Measurements from ENCODE around the gene NT5DC4. TPM values are rescaled to one million over a fixed set of nuclear protein-coding genes. Genes with fewer than 3 reads are reported as not detected.
"Not testable (repeated sequence)": the region's sequence is repeated elsewhere in the genome, so short reads cannot be mapped to it uniquely, and the experiment has no call there.

Gene NT5DC4
- total RNA-seq, 2 experiments from 2014 or later: not detected

DNA sequence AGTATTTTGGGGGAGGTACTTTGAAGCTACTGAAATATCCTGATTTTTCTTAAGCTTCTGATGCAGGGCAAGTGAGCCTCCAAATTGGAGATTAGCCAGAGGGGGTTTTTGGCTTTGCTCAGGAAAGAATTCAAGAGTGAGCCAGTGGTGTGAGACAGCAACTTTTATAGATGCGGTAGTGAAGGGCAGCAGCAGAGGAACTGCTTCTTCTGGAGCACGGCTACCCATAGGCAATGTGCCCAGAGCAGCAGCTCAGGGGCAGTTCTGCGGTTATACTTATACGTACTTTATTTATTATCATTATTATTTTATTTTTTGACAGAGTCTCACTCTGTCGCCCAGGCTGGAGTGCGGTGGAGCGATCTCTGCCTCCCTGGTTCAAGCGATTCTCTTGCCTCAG, 19.8 kb upstream of the NT5DC4 start:
- DNase-seq (no peak), ATAC-seq (no peak)
- Mint-ChIP-seq H3K36me3 (ENCODE audit: low read depth) (no peaks in the 10 kb centered on the region), H3K4me1 (peaks cover 8% of the 10 kb centered on the region), H3K27ac (no peak overlapping the region), H3K4me3 (no peak overlapping the region), H3K27me3 (peaks cover 5% of the 10 kb centered on the region), H3K9me3 (ENCODE audit: low read depth) (no peaks in the 10 kb centered on the region)
- intact Hi-C loops (cut with DNase I, micrococcal nuclease): no loop called here
- ChIA-PET POLR2A (no interaction called here), CTCF (interaction anchor here (1.1 to 1.7 kb wide), 2 partner anchors 14 to 17 kb away, joined by 3 to 5 read pairs; no protein-coding TSS in a partner anchor)

GRCh38 chr2:112703684-112704083, 17.1 kb upstream of the NT5DC4 start:
- Mint-ChIP-seq H3K9me3 (ENCODE audit: low read depth) (no peaks in the 10 kb centered on the region), H3K36me3 (ENCODE audit: low read depth) (no peaks in the 10 kb centered on the region), H3K4me1 (peaks cover 31% of the 10 kb centered on the region), H3K4me3 (no peak overlapping the region), H3K27ac (no peak overlapping the region), H3K27me3 (peaks cover 9% of the 10 kb centered on the region)
- POLR2A ChIA-PET: no interaction called here
- no peak for ATAC-seq
- intact Hi-C loops (cut with DNase I, micrococcal nuclease): no loop called here
- no peak for DNase-seq
- CTCF ChIA-PET: no interaction called here

- no peak overlapping the region for H3K4me3 Mint-ChIP-seq
- peaks cover 31% of the 10 kb centered on the region for H3K4me1 Mint-ChIP-seq
- peaks cover 11% of the 10 kb centered on the region for H3K27me3 Mint-ChIP-seq
These were observed 15.2 kb upstream of the NT5DC4 start for GRCh38 chr2:112705575-112705974.

DNA sequence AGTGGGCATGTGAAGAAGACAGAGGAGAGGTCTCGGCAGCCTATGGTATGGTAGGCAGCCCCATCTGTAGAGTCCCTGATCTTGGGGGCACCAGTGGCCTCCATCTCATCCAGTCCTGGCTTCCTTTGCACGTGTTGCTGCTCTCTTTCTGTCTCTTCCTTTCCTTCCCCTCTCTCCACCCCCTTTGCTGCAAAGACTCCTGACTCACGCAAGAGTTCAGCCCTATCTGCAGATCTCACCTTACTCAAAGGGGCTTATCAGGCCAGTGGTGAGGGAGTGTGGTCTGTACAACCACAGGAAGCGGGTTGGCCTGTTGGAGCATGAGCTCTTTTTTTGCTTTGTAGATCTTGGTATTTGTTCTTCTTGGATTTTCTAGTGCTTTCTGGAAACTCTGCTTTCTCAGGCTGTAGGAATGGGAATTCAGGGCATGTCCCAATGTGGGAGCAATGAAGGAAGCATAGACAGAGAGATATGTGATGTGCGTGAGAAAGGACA, 14.6 kb upstream of the NT5DC4 start:
- POLR2A ChIA-PET: interaction anchor here (1.0 kb wide), 1 partner anchor 14 kb away, joined by 19 read pairs; no protein-coding TSS in a partner anchor
- ATAC-seq (peak; percentile 93), DNase-seq (peak; percentile 78)
- peaks cover 31% of the 10 kb centered on the region for H3K4me1 Mint-ChIP-seq
- H3K27me3 Mint-ChIP-seq: peaks cover 11% of the 10 kb centered on the region
- no peak overlapping the region for H3K27ac Mint-ChIP-seq
- H3K36me3 Mint-ChIP-seq (ENCODE audit: low read depth): no peaks in the 10 kb centered on the region
- intact Hi-C loops (cut with DNase I, micrococcal nuclease): loop anchor here (1.0 to 5.0 kb wide), 2 partner anchors 61 to 74 kb away; partner anchors contain the start of gene SLC20A1 (in 1 of the 2)
- CTCF ChIA-PET: interaction anchor here (0.5 to 2.0 kb wide), 8 partner anchors 14 to 106 kb away, joined by 3 to 9 read pairs (median 4); no protein-coding TSS in a partner anchor
- no peak overlapping the region for H3K4me3 Mint-ChIP-seq
- no peaks in the 10 kb centered on the region for H3K9me3 Mint-ChIP-seq (ENCODE audit: low read depth)

More at GRCh38 chr2:112705575-112705974, 15.2 kb upstream of the NT5DC4 start:
- ChIA-PET CTCF (interaction anchor here (0.5 to 2.0 kb wide), 3 partner anchors 21 to 79 kb away, joined by 3 to 9 read pairs (median 7); no protein-coding TSS in a partner anchor), POLR2A (no interaction called here)
- H3K9me3 Mint-ChIP-seq (ENCODE audit: low read depth): no peaks in the 10 kb centered on the region
- DNase-seq (no peak), ATAC-seq (no peak)
- intact Hi-C loops (cut with DNase I, micrococcal nuclease): loop anchor here in 1 of 2 experiments (5.0 kb wide), 1 partner anchor 73 kb away; no protein-coding TSS in a partner anchor
- no peaks in the 10 kb centered on the region for H3K36me3 Mint-ChIP-seq (ENCODE audit: low read depth)
- H3K27ac Mint-ChIP-seq: no peak overlapping the region

- peaks cover 11% of the 10 kb centered on the region for H3K27me3 Mint-ChIP-seq
- not testable (repeated sequence) for H3K36me3 Mint-ChIP-seq (ENCODE audit: low read depth); H3K9me3 Mint-ChIP-seq (ENCODE audit: low read depth); H3K27ac Mint-ChIP-seq; ATAC-seq; H3K4me3 Mint-ChIP-seq; DNase-seq
- peaks cover 30% of the 10 kb centered on the region for H3K4me1 Mint-ChIP-seq
- POLR2A ChIA-PET: interaction anchor here (1.0 kb wide), 1 partner anchor 14 kb away, joined by 19 read pairs; no protein-coding TSS in a partner anchor
- CTCF ChIA-PET: interaction anchor here (0.6 to 1.4 kb wide), 8 partner anchors 11 to 107 kb away, joined by 3 to 9 read pairs (median 4); no protein-coding TSS in a partner anchor
- intact Hi-C loops (cut with DNase I, micrococcal nuclease): loop anchor here (1.0 to 5.0 kb wide), 2 partner anchors 62 to 75 kb away; partner anchors contain the start of gene SLC20A1 (in 1 of the 2)
These were observed 13.9 kb upstream of the NT5DC4 start for GRCh38 chr2:112706947-112707346.

DNA sequence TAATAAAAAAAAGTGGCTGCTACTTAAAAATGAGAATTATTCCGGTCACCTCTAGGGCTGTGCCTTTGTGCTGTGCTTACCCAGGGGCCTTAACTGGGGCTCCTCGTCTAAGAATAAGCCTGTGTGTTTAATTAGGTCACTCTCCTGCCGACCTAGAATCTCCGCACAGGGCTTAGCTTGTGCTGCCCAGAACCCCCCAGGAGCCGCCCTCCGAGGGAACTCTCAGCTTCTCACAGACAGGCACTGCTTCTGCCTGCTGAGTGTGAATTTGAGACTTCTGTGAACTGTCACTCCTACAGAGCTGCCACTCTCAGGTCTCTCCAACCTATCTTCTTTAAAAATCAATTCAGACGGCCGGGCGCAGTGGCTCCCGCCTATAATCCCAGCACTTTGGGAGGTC, 11.9 kb upstream of the NT5DC4 start:
- no peak overlapping the region for H3K4me3 Mint-ChIP-seq
- peaks cover 10% of the 10 kb centered on the region for H3K27me3 Mint-ChIP-seq
- intact Hi-C loops (cut with DNase I, micrococcal nuclease): loop anchor here in 1 of 2 experiments (5.0 kb wide), 1 partner anchor 77 kb away; no protein-coding TSS in a partner anchor
- ATAC-seq (no peak), DNase-seq (no peak)
- no peaks in the 10 kb centered on the region for H3K9me3 Mint-ChIP-seq (ENCODE audit: low read depth)
- no peak overlapping the region for H3K27ac Mint-ChIP-seq
- H3K4me1 Mint-ChIP-seq: peaks cover 38% of the 10 kb centered on the region
- CTCF ChIA-PET: interaction anchor here (0.8 to 2.4 kb wide), 5 partner anchors 18 to 109 kb away, joined by 3 to 18 read pairs (median 4); no protein-coding TSS in a partner anchor
- H3K36me3 Mint-ChIP-seq (ENCODE audit: low read depth): no peaks in the 10 kb centered on the region
- POLR2A ChIA-PET: no interaction called here

DNA sequence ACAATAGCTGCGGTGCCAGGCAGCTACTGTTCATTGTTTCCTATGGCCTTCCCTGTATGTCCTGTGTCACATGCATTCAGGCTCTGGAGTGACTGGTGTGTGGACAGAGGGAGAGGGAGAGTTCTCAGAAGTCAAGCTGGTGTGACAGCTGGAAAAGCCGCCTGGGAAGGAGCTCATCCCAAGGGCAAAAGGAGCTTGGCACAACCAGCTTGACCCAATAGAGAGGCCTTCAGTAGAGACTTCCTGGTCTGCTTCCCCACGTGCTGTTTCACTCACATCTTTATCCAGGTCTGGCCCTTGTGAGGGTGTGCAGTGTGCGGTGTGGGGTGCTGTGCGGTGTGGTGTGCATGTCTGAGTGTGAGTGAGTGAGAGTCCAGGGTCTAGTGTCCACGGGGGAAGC, 11.1 kb upstream of the NT5DC4 start:
- ChIA-PET POLR2A (no interaction called here), CTCF (interaction anchor here (0.7 to 2.4 kb wide), 6 partner anchors 17 to 212 kb away, joined by 3 to 18 read pairs (median 4); no protein-coding TSS in a partner anchor)
- DNase-seq: no peak
- no peak overlapping the region for H3K4me3 Mint-ChIP-seq
- intact Hi-C loops (cut with DNase I, micrococcal nuclease): loop anchor here in 1 of 2 experiments (5.0 kb wide), 1 partner anchor 77 kb away; no protein-coding TSS in a partner anchor
- peak overlapping the region; percentile 15 for H3K27ac Mint-ChIP-seq
- no peak for ATAC-seq
- H3K36me3 Mint-ChIP-seq (ENCODE audit: low read depth): no peaks in the 10 kb centered on the region
- H3K4me1 Mint-ChIP-seq: peaks cover 38% of the 10 kb centered on the region
- no peaks in the 10 kb centered on the region for H3K9me3 Mint-ChIP-seq (ENCODE audit: low read depth)
- H3K27me3 Mint-ChIP-seq: peaks cover 10% of the 10 kb centered on the region

DNA sequence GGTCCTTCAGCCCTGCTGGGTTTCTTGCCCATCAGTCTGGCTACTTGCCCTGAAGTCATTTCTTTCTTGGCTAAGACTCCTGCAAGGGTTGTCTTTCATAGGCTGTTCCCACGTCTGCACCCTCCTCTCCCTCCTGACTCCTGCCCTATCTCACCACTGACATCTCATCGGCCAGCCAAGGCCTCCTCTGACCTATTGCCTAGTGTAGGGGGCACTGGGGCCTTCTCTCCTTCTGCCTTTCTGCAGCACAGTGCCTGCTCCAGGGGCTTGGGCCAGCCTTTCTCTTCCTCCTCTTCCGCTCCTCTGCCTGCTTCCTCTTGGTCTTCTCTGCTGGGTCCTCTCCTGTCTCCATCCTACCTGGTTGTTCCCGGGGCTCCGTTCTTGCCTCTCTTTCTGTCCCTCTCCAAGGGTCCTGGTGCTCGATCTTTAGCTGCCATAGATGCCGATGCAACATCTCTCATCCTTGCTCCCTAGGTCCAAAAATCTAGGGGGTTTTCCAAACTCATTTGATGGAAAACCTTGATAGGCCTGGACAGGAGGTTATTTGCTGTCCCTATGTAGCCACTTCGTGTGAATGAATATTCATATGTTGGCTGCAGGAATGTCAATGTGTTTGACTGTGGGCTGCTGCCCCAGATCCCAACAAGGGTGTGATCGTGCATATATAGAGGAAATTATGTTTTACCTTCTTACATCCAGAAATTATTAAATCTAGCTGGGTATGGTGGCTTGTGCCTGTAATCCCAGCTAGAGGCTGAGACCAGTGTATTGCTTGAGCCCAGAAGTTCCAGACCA, 9.7 kb upstream of the NT5DC4 start:
- Mint-ChIP-seq H3K4me1 (peaks cover 32% of the 10 kb centered on the region), H3K27ac (no peak overlapping the region), H3K9me3 (ENCODE audit: low read depth) (no peaks in the 10 kb centered on the region), H3K27me3 (peaks cover 10% of the 10 kb centered on the region), H3K36me3 (ENCODE audit: low read depth) (no peaks in the 10 kb centered on the region), H3K4me3 (no peak overlapping the region)
- ChIA-PET POLR2A (no interaction called here), CTCF (interaction anchor here (1.1 kb wide), 1 partner anchor 27 kb away, joined by 3 read pairs; no protein-coding TSS in a partner anchor)
- no peak for ATAC-seq
- DNase-seq: no peak
- intact Hi-C loops (cut with DNase I, micrococcal nuclease): no loop called here

DNA sequence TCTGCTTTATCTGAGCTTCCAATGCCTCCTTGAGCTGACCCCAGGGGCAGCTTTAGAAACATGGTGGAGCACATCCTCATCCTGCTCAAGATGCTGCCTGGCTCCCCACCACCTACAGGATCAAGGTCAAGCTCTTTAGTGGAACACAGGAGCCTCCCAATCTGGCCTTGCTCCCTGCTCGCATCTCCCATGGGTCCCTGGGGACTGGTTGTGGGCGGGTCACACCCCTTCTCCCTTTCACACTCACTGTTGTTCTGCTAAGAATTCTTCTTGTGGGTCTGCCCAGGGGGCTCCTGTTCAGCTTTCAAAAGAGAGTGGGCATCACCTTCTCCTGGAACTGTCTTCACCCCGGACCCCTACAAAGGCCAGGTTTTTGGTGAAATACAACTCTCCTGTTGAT, 8.4 kb upstream of the NT5DC4 start:
- Mint-ChIP-seq H3K27me3 (peaks cover 7% of the 10 kb centered on the region), H3K4me1 (peaks cover 18% of the 10 kb centered on the region), H3K9me3 (ENCODE audit: low read depth) (no peaks in the 10 kb centered on the region), H3K27ac (no peak overlapping the region), H3K4me3 (no peak overlapping the region), H3K36me3 (ENCODE audit: low read depth) (no peaks in the 10 kb centered on the region)
- ChIA-PET POLR2A (interaction anchor here (1.1 kb wide), 1 partner anchor 20 kb away, joined by 4 read pairs; no protein-coding TSS in a partner anchor), CTCF (interaction anchor here (2.2 kb wide), 1 partner anchor 14 kb away, joined by 7 read pairs; no protein-coding TSS in a partner anchor)
- DNase-seq (no peak), ATAC-seq (no peak)
- intact Hi-C loops (cut with DNase I, micrococcal nuclease): no loop called here

DNA sequence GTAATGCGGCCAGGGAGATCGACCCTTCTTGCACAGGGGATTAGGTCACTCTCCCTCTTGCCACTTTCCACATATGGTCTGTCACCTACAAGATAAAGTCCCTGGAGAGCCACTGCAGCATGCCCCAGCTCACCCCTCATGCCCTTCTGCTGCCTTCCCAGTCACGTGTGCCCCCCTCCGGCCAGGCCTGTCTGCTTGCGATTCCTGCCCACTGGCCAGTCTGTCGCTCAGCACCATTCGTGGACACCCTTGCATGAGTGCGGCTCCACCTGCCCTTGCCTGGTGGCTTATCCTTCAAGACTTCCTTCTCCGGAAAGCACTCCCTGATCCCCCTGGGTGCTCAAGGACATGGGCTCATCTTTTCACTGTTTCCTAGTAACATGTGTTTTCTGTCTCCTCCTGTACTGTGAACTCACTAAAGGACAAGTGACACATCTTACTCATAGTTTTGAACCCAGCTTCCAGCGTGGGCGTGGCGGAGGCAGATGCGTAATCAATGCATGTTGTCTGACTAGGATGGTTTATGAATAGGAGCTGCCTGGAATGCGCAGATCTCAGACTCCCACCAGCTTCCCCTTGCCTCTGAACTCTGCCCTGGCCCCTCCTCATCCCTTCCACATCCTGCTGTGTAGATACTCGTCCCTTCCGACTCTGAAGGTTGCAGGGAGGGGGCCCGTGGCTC, 7.8 kb upstream of the NT5DC4 start:
- Mint-ChIP-seq H3K27me3 (peaks cover 6% of the 10 kb centered on the region), H3K27ac (peak overlapping the region; percentile 59), H3K36me3 (ENCODE audit: low read depth) (no peaks in the 10 kb centered on the region), H3K9me3 (ENCODE audit: low read depth) (no peaks in the 10 kb centered on the region), H3K4me1 (peaks cover 14% of the 10 kb centered on the region), H3K4me3 (no peak overlapping the region)
- CTCF ChIA-PET: interaction anchor here (0.5 to 2.2 kb wide), 7 partner anchors 12 to 287 kb away, joined by 3 to 7 read pairs (median 3); no protein-coding TSS in a partner anchor
- intact Hi-C loops (cut with DNase I, micrococcal nuclease): no loop called here
- POLR2A ChIA-PET: interaction anchor here (1.1 kb wide), 1 partner anchor 21 kb away, joined by 4 read pairs; no protein-coding TSS in a partner anchor
- peak; percentile 91 for ATAC-seq
- DNase-seq: peak; percentile 83

DNA sequence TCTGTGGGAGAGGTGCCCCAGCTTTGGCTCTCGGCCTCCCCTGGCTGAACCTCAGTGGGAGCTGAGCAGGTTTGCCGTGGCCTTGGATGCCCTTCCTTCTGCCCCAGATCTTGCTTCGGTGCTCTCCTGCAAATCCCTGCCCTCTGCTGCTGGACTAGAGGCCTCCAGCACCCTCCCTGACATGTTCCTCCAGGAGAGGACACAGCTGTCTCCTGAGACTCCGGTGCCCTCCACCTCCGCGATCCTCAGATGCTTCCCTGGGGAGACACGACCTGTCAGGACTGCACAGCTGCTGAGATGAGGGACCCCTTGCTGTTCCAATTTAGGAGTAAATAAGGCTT, 7.3 kb upstream of the NT5DC4 start:
- POLR2A ChIA-PET: interaction anchor here (1.1 kb wide), 1 partner anchor 21 kb away, joined by 4 read pairs; no protein-coding TSS in a partner anchor
- H3K9me3 Mint-ChIP-seq (ENCODE audit: low read depth): no peaks in the 10 kb centered on the region
- peaks cover 9% of the 10 kb centered on the region for H3K4me1 Mint-ChIP-seq
- ATAC-seq (no peak), DNase-seq (no peak)
- CTCF ChIA-PET: interaction anchor here (0.5 to 2.2 kb wide), 7 partner anchors 11 to 286 kb away, joined by 3 to 7 read pairs (median 3); no protein-coding TSS in a partner anchor
- intact Hi-C loops (cut with DNase I, micrococcal nuclease): no loop called here
- peaks cover 6% of the 10 kb centered on the region for H3K27me3 Mint-ChIP-seq
- peak overlapping the region; percentile 4 for H3K27ac Mint-ChIP-seq
- H3K4me3 Mint-ChIP-seq: no peak overlapping the region
- H3K36me3 Mint-ChIP-seq (ENCODE audit: low read depth): no peaks in the 10 kb centered on the region
